ENCODE measurements around the gene OXCT1.
"Not testable (repeated sequence)": the region's sequence is repeated elsewhere in the genome, so short reads cannot be mapped to it uniquely, and the experiment has no call there.

OXCT1 gene

GRCh38 chr5:41821051-41821450 lies 49.2 kb downstream of the OXCT1 start:
- DNase-seq, result no peak

DNA sequence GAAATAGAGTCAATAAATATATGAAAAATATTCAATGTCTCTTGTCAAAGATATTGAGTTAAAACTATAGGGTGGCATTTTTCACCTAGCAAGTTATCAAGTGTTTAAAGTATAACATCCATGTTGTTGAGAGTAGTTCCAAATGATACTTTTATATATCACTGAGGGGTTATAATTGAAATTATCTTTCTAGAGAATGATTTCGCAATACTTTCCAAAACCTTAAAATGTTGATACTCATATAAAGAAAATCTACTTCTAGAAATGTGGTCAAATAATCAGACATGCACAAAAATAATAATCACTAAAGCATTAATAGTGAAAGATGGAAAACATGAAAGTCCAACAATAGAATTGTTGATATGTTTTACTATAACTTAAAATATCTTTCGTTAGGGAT lies 50.1 kb downstream of the OXCT1 start:
- DNase-seq, result no peak

GRCh38 chr5:41817625-41818301 lies 52.5 kb downstream of the OXCT1 start:
- DNase-seq, result no peak

DNA sequence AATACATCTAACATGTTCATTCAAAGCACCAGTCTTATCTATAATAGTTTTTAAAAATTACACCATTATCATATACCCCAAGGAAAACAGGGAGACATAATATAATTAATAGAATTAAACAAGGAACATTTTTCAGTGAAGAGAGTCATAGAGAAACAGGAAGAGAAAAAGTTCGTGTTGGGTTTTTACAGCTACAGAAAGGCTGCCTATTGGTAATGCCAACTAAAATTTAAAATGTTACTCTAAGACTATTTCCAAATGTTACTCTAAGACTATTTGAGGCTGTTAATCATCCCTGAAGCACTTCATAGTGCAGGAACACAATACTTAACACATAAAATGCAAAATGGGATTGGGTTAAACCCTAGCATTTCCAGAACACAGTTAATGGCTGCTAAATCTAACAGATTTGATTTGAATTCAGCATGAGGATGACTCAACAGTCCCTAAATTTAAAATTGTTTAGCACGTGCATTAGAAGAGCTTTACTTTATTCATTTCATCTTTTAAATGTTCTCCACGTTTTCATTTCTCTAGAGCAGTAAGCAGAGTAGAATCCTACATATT lies 54.5 kb downstream of the OXCT1 start:
- no peak for DNase-seq

DNA sequence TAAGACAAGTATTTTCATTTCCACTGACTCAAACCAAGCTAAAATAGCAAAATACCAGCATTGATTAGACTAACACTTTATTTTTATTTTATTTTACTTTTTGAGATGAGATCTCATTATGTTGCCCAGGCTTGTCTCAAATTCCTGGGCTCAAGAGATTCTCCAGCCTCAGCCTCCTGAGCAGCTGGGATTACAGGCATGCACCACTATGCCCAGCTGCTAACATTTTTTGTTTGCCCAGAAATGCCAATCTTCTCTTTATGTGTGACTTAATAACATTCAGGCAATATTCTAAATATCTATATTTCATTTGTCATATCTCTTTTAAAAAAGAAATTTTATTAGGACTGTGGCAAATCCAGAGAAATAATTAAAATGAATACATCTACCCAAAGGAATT lies 55.0 kb downstream of the OXCT1 start:
- DNase-seq, result no peak

GRCh38 chr5:41814306-41814705 lies 55.9 kb downstream of the OXCT1 start:
- DNase-seq, result not testable (repeated sequence)

DNA sequence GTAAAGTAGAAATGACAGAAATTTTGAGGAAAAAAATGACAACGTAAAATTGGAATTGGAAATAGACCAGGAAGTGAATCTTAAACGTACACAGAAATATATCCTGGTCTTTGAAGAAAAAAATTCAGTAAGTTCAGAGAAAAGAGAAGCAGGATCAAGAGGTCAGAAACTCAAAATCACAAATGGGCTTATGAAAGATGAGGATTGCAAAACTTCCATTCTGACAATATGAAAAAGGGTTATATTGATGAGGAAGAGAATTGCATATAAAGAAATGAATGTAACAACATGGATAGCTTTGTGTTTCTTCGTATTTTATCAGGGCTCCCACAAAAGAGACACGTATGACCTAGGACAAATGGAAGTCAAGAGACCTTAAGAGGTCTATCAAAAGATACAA lies 58.1 kb downstream of the OXCT1 start:
- no peak for DNase-seq

GRCh38 chr5:41809128-41809527 lies 61.1 kb downstream of the OXCT1 start:
- no peak for DNase-seq

DNA sequence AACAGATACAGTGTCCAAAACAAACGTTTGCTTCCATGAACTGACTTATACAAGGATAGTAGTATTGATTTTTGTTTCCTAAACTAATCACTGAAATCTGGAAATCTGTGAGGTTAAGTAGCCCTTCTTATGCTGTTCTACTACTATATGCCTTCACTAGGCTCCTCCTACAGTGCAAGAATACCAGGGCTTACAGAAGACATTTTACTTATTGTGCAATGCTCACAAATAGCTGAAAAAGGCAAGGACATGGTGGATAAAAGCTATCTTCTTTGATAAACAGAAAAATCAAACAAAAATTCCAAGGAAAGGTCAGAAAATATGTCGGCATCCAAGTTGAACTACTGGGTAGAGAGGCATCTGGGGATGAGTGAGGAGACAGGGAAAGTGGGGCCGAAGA lies 61.9 kb downstream of the OXCT1 start:
- no peak for DNase-seq

DNA sequence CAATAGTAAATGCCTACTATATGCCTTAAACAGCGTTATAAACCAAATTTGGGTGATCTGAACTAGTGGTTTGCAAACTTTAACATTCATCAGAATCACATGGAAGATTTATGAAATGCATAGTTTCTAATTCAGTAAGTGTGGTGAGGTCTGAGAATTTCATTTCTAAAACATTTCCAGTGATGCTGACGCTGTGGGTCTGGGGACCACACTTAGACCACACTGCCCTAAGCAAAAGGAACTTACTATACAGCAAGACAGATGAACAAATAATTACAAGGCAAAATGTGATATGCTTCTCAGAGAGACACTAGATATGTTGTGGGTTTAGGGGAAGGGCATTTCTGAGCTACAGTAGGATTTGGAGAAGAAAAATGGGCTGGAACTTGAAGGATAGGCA lies 72.6 kb downstream of the OXCT1 start:
- no peak for DNase-seq

DNA sequence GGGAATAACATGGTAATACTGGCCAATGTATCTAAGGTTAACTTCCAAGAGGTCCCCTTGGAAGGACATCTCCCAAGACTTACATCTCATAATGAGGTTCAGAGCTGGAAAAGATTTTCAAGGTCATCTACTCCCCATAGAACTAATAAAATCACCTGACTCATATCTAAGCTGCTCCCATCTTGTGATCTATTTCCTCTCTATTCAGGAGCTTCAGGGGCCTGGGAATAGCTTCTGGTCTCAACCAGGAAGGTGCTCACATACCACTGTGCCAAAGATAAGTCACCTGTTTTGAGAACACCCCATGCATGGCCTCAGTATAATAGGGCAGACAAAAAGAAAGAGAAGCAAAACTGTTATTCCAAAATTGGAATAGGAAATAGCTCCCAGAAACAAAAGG lies 74.2 kb downstream of the OXCT1 start:
- DNase-seq, result no peak

GRCh38 chr5:41795125-41795524 lies 75.1 kb downstream of the OXCT1 start:
- DNase-seq, result no peak

DNA sequence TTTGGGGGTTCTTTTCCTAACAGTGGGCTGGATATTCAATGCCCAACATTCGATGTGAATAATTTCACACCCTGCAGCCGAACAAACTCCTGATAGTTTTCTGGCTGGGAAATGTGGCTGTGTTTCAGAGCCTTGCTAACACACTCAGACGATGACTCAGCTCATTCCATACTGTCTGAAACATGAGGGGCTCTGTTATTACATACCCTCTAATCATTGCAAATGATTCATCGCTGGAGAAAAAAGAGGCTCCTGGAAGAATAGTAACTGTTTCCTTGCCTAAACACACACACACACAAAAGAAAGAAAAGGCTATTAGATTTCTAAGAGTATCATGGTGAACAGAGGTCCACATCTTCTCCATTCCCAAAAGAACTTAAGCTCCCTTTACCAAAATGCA lies 75.8 kb downstream of the OXCT1 start:
- no peak for DNase-seq

- no peak for DNase-seq
Measured at GRCh38 chr5:41793141-41793770, 77.0 kb downstream of the OXCT1 start.

GRCh38 chr5:41790038-41790776 lies 80.0 kb downstream of the OXCT1 start:
- no peak for DNase-seq

- DNase-seq, result no peak
Measured at GRCh38 chr5:41789434-41789833, 80.8 kb downstream of the OXCT1 start.

DNA sequence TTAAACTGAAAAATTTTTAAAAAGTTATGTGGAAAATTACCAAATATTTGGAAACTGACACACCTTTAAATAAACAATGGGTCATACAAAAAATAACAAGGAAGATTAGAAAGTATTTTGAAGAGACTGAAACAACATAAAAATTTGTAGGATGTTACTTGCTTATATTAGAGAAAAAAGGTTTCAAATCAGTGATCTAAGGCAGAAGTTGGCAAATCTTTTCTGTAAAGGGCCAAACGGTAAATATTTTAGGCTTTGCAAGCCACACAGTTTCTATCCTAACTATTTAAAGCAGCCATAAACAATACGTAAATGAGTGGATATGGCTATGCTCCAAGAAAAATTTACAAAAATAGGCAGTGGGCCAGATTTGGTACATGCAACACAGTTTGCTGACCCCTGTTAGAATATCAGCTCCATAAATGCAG lies 81.3 kb downstream of the OXCT1 start:
- no peak for DNase-seq

GRCh38 chr5:41787265-41787664 lies 83.0 kb downstream of the OXCT1 start:
- no peak for DNase-seq

GRCh38 chr5:41785061-41785460 lies 85.2 kb downstream of the OXCT1 start:
- DNase-seq, result no peak

- DNase-seq, result no peak
Measured at GRCh38 chr5:41778410-41778809, 91.8 kb downstream of the OXCT1 start.

DNA sequence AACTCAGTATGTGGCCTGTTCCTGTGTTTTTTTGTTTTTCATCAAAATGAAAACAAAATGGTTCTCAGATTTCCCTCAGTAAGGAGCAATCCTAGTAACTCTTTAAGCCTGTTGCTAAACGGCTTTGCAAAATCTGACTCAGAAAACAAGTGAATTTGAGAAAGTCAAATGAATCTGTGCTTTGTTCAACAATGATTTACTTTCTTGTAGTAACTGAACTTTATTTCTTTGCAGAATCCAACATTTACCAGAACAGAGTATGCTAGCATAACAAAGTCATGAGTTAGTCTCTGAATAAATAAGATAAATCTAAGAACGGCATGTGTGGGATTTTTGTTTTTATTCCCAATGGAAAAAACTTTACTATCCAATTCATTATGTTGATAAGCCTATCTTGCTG lies 93.8 kb downstream of the OXCT1 start:
- no peak for DNase-seq

DNA sequence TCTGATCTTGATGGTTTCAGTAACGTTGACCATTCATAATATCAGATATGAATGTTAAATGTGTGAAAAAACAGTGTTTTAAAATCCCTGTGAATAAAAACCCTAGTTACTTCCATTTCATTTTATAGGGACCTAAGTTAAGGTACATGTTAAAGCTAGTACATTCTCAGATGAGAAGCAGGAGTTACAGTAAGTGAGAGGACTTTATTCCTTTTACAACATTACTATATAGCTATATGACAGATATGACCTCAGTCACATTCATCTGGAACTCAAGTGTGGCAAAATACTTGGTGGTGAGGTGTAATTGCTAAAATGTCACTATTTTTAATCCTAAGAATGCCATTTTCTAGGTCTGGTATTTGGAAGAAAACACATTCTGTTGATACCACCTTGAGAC lies 96.4 kb downstream of the OXCT1 start:
- DNase-seq, result no peak

- no peak for DNase-seq
Measured at GRCh38 chr5:41772785-41773442, 97.3 kb downstream of the OXCT1 start.

Data from stimulated activated CD8-positive, alpha-beta memory T cell treated with anti-CD3 and anti-CD28 coated beads, Interleukin-4, amount 100 ng/mL, for 48 hours (primary cell).